Activated CD8-positive, alpha-beta memory T cell treated with anti-CD3 and anti-CD28 coated beads for 24 hours (primary cell): Measurements from ENCODE around the gene ORAI1.
"Not testable (repeated sequence)": the region's sequence is repeated elsewhere in the genome, so short reads cannot be mapped to it uniquely, and the experiment has no call there.

Experiments
- DNase-seq: peaks from one replicate; pipeline ENCODE4 v3.0.0-alpha.2; 2020

The ORAI1 gene

GRCh38 chr12:121608301-121608700, 18.0 kb upstream of the ORAI1 start:
- DNase-seq, result no peak

DNA sequence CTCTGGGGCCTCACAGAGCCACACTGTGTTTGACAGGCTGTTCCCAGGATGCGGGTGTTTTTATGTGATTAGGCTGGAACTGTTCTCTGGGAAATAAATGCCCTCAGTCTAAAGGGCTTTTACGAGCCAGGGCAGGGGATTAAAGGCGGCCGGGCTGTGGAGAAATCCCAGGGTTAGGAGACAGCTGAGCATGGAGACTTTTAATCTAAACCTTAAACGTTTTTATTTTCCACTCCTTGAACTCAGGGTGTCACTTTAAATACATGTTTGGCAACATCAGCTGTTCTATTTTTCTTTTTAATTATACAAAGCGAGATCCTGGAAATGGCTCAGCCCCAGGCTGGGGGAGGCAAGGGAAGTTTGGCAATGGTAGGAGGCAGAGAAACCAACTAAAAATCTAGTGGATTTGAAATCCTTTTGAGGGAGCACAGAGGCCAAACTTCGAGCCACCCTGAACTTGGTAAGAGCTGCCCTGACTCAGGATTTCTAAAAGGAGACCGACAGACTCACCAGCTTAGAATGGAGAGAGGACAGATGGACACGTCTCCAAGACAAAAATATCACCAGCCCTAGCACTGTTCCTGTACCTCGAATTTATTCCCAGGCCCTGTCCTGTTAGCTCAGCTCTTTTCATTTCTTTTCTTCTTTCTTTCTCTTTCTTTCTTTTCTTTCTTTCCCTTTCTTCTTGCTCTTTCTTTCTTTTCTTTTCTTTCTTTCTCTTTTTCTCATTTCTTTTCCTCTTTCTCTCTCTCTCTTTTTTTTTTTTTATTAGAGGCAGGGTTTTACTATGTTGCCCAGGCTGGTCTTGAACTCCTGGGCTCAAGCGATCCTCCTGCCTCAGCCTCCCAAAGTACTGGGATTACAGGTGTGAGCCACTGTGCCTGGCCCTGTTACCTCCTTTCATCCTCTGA, 15.8 kb upstream of the ORAI1 start:
- DNase-seq, result no peak

DNA sequence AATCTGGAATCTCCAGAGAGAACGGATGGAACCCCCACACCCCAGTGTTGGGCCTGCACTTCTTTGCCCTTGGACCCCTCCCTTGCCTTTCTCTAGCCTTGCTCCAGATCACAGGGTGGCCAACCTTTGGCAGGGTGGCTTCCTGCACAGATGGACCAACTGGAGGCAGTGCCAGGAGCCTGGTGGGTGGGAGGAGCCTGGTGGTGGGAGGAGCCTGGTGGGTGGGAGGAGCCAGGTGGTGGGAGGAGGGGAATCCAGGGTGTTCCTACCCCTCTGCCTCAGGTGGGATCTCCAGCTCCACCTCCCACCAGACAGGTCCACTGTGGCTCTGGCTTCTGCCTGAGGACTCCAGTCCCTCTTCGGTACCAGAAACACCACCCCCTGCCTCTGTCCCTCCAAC, 15.0 kb upstream of the ORAI1 start:
- DNase-seq, result no peak

GRCh38 chr12:121613462-121613861, 12.9 kb upstream of the ORAI1 start:
- DNase-seq, result no peak

- no peak for DNase-seq
These were observed 11.4 kb upstream of the ORAI1 start for GRCh38 chr12:121614872-121615467.

DNA sequence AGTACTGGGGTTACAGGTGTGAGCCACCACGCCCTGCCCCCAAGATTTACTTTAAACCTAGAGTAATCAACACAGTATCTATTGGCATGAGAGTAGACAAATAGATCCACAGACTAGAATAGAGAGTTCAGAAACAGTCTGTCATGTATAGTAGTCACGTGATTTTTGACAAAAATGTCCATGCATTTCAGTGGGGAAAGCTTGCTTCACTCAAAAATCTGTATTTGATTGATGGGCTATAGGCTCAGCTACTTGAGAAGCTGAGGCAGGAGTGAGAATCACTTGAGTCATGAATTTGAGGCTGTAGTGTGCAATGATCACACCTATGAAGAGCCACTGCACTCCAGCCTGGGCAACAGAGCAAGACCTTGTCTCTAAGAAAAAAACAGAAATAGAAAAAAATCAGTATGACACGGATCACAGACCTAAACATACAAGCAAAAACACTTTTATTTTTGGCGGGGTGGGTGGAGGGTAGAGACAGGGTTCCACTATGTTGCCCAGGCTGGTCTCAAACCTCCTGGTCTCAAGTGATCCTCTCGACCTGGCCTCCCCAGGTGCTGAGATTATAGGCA, 7.6 kb upstream of the ORAI1 start:
- no peak for DNase-seq

DNA sequence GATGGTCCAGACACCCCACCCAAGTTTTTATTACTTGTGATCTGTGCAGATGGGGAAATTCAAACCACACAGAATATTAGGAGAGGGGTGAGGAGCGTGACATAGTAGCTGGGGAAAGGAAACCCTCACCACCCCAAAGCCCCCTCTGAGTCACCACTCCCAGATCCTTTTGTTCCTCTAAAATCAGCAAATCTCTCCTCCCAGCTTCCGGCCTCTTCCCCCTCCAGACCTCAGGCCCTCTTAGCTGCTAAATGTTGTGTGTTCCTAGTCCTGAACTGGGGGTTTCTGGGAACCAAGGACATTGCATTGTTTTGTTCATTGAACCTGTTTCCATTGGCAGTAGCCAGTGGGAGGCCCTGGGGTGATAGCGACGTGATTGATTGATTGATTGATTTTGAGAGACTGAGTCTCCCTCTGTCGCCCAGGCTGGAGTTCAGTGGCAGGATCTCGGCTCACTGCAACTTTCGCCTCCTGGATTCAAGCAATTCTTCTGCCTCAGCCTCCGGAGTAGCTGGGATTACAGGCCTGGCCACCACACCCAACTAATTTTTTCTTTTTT, 5.9 kb upstream of the ORAI1 start:
- DNase-seq, result no peak

- peak; percentile 94 for DNase-seq
These were observed 717 bp downstream of the ORAI1 start for GRCh38 chr12:121626853-121627640.

DNA sequence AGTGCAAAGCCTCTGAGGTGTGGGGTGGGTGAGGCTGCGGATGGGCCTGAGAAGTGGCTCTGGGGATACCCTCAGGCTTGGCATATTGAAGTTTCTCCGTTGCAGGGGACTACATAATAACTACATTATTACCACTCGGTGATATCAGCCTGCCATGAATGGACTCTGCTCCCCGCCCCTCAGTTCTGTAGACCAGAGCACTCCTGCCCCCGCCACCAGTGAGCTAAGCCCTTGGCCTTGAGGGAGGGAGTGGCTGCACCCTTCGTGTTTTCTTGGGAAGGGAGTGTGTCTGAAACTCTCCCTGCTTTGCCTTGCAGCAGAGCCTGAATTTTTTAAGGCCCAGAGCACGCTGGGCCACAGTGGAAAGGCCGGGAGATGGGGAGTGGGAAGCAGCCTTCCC, 1.7 kb downstream of the ORAI1 start:
- no peak for DNase-seq

DNA sequence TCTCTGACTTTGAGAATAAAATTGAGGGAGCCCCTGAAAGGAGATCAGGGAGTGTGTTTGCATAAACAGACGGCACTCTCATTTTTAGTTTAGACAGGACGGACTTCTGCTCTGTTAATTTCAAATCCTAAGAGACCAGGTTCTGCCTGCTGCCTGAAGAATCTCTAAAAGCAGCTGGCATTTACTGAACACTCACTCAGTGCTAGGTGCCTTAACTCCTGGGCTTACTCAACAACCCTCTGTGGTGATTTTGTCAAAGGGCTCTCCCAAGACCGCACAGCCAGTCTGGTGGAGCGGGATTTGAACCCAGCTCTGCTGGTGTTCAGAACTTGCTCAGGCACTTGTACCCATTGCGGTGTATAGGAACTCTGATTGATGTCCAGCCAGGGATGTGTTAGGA, 2.2 kb downstream of the ORAI1 start:
- DNase-seq, result no peak

- no peak for DNase-seq
These were observed 4.5 kb downstream of the ORAI1 start for GRCh38 chr12:121630791-121631355.

GRCh38 chr12:121632069-121632970, 6.0 kb downstream of the ORAI1 start:
- DNase-seq, result no peak

GRCh38 chr12:121633833-121634196, 7.5 kb downstream of the ORAI1 start:
- DNase-seq, result not testable (repeated sequence)

DNA sequence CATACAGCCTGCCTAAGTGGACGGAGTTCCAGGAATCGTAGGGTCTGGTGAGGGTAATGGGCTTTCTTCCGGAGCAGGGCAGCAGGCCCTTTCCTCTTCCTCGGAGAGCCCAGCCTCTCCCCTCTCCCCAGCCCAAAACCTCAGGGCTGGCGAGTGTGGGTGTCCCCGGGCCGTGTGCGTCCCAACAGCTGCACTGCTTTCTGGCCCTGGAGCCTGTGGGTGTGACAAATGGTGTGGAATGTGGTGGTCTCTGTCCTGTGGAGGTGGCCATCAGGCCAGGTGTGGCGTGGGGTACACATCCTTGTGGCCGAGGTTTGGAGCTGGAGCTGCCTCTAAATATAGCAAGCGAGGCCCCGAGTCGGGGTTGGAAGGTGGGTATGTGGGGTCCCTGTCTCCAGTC, 8.5 kb downstream of the ORAI1 start:
- DNase-seq, result no peak

DNA sequence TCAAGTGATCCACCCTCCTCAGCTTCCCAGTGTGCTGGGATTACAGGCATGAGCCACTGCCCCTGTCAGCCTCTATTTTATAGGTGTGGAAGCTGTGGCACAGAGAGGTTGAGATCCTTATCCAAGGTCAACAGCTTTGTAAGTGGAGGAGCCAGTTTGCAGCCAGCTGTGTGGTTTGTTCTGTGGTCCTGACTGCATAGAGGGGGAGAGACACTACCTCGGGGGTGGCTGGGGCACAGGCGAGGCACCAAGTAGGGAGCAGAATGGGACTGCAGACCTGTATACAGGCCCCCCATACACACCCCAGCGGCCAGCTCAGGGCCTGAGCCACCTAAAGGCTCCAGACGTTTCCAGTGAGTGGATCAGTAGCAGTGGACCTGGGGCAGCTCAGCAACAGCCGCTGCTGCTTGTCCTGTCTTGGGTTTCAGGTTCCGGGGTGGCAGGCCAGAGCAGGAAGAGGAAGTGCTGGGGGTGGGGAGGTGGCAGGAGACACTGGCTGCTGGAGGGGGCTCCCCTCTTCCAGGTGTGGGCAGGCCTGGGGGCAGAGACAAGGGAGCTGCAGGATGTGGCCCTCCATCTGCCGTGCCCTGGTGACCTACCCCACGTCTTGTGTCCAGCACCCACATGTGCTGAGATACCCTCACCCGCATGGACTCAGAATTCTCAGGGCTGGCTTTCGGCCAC, 11.0 kb downstream of the ORAI1 start:
- DNase-seq, result peak; percentile 85

DNA sequence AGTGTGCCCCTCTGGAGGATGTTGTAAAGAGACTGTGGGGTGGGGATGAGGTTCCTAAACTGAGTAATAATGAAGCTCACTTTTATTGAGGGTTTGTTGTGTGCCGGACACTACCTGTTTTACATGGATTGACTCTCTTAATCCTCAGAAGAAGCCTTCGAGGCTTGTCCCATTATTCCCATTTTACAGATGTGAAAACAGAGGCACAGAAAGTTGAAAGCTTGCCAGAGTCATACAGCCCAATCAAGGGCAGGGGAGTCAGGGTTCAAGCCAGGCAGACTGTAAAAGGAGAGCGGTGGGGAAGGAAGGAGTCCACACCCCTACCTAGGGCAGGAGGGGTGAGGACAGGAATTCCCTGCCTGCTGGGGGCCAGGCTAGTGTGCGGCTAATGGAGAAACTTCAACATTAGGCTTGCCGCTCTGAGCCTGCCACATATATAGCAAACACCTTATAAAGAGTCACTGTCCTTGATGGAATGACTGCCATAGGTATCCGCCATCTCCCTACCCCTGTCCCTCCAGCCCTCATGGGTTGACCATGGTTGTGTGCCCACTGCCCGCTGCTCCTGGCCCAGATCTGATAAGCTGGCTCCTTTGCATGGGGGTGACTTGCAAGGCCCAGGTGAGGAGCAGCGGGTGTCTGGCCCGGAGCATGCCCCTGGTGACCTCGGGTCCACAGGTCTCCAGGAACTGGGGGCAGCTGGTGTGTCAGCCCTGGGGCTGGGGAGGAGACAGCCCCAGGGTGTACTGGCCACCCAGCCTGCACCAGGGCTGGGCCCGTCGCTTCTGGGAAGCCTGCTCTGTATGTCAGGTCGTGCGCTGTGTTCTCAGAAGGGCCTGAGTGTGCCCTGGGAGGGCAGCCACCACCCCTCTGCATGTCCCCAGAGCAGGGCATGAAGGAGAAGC, 12.2 kb downstream of the ORAI1 start:
- DNase-seq, result no peak

DNA sequence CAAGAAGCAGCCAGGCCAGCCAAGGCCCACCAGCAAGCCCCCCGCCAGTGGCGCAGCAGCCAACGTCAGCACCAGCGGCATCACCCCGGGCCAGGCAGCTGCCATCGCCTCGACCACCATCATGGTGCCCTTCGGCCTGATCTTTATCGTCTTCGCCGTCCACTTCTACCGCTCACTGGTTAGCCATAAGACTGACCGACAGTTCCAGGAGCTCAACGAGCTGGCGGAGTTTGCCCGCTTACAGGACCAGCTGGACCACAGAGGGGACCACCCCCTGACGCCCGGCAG, 15.0 kb downstream of the ORAI1 start:
- DNase-seq, result no peak

DNA sequence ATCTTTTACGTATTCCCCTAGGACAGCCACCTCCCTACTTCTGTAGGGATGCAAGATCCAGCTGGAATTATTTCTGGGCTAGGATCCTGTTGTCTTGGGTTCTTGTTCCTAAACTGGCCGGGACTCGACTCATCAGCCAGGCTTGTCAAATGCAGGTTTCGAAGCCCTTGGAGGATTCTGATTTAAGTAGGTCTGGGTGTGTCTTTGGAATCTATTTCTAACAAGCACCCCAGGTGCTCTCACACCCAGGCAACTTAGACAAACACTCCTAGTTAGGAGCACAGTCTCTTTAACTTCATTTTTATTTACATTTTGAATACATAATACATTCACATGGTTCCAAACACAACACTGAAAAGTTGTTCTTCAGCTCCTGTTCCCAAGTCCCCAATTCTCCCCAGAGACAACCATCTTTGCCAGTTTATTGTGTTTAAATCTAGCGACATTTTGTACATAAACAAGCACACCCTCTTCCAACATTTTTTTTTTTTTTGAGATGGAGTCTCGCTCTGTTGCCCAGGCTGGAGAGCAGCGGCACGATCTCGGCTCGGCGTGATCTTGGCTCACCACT, 22.2 kb downstream of the ORAI1 start:
- no peak for DNase-seq

- DNase-seq, result no peak
These were observed 23.0 kb downstream of the ORAI1 start for GRCh38 chr12:121649322-121649721.
